ENCODE measurements around the gene ADGRF3. TPM values are rescaled to one million over a fixed set of nuclear protein-coding genes. Genes with fewer than 3 reads are reported as not detected.

Gene ADGRF3
- total RNA-seq, 1 experiment from 2014 or later: 0.09 TPM

- no CpG with 5 or more reads among the region's 2 CpGs for WGBS (ENCODE audit: extremely low coverage, insufficient read length, low lambda C conversion rate)
- no peaks in the 10 kb centered on the region for H3K27me3 ChIP-seq (ENCODE audit: insufficient read depth, low read length)
- TF ChIP-seq CTCF (conservative IDR thresholded peaks at IDR 0.05): peak; percentile 54; the same call in 2 of the 3 replicates
- Mint-ChIP-seq H3K4me3 (no peak overlapping the region), H3K4me1 (peaks cover 30 to 40% of the 10 kb centered on the region in 2 experiments), H3K27me3 (ENCODE audit: low read depth) (no peaks in the 10 kb centered on the region), H3K9me3 (no peaks in the 10 kb centered on the region), H3K36me3 (ENCODE audit: insufficient read depth in 1 of 3, low read depth in 3 of 3) (peaks cover 0 to 2% (median 2%) of the 10 kb centered on the region in 3 experiments; a peak in 3 of 7 replicates), H3K27ac (peak overlapping the region in 2 of 3 experiments; percentile 3 to 55; a peak in 2 of 7 replicates)
- no peak overlapping the region for H2BK15ac ChIP-seq (ENCODE audit: low read depth, low read length)
- H3K79me1 ChIP-seq (ENCODE audit: insufficient read depth, low read depth, low read length, poor library complexity, severe bottlenecking): no peaks in the 10 kb centered on the region
- H3T11ph ChIP-seq (ENCODE audit: low read length): no peak overlapping the region
- H3K23me2 ChIP-seq (ENCODE audit: insufficient read length, low read depth, low read length, poor library complexity, severe bottlenecking): no peaks in the 10 kb centered on the region
- H3K4me2 ChIP-seq (ENCODE audit: insufficient read depth, insufficient read length, low read length): no peak overlapping the region
- no peak overlapping the region for H2BK5ac ChIP-seq (ENCODE audit: insufficient read length, low read length)
- peaks cover 7% of the 10 kb centered on the region; the same call in 1 of the 2 replicates for H3K4me1 ChIP-seq (ENCODE audit: insufficient read depth, low read length)
- H2AK5ac ChIP-seq (ENCODE audit: insufficient read length, low read length): no peak overlapping the region
- H4K20me1 ChIP-seq (ENCODE audit: control insufficient read depth, insufficient read depth, insufficient read length): no peaks in the 10 kb centered on the region
- DNase-seq: no peak
- H2BK12ac ChIP-seq (ENCODE audit: insufficient read length, low read depth, low read length): no peak overlapping the region
- H2BK20ac ChIP-seq (ENCODE audit: low read depth, low read length, poor library complexity, severe bottlenecking): no peak overlapping the region
- H3K9ac ChIP-seq (ENCODE audit: extremely low read depth, insufficient read length, low read length): no peak overlapping the region
- no peak overlapping the region for H3K27ac ChIP-seq (ENCODE audit: insufficient read length, low read depth, low read length)
- H3K56ac ChIP-seq (ENCODE audit: insufficient read length, low read depth, low read length): no peak overlapping the region
- H2AFZ ChIP-seq (ENCODE audit: low read length): no peak overlapping the region
- H4K5ac ChIP-seq (ENCODE audit: insufficient read length, low read depth, low read length): no peak overlapping the region
- no peak overlapping the region for H3K18ac ChIP-seq (ENCODE audit: insufficient read length, low read depth, low read length)
- H3K23ac ChIP-seq (ENCODE audit: insufficient read length, low read depth, low read length): no peak overlapping the region
- no peak overlapping the region for H4K91ac ChIP-seq (ENCODE audit: insufficient read length, low read depth, low read length)
- H3K4ac ChIP-seq (ENCODE audit: low read depth, low read length): no peak overlapping the region
- H4K8ac ChIP-seq (replicated peaks; ENCODE audit: insufficient read length, low read depth, low read length): no peak overlapping the region
- no peak overlapping the region for H2BK120ac ChIP-seq (ENCODE audit: low read depth, low read length, poor library complexity, severe bottlenecking)
- no peaks in the 10 kb centered on the region for H3K79me2 ChIP-seq (ENCODE audit: insufficient read depth, low read length)
- no peaks in the 10 kb centered on the region for H3K9me3 ChIP-seq (ENCODE audit: control insufficient read depth, low read depth, low read length)
- H3K14ac ChIP-seq (ENCODE audit: insufficient read depth, low read length): no peak overlapping the region
These were observed 30.5 kb downstream of the ADGRF3 start for GRCh38 chr2:26316041-26316440.

Measured in H9 (cell line).